Thoracic aorta (tissue), 2 donors: Measurements from ENCODE around the gene SGPP1. TPM values are rescaled to one million over a fixed set of nuclear protein-coding genes. Genes with fewer than 3 reads are reported as not detected.

Experiments used
- ATAC-seq: fragments of 150-250 bp; one replicate; pipeline ENCODE4 v1.8.0; 2017; ENCODE audit warnings: low read depth; ENCODE audit not compliant: insufficient number of reproducible peaks, low FRiP score
- DNase-seq: peaks from one replicate; pipeline ENCODE4 v3.0.0-alpha.2; 2020; ENCODE audit warnings: low spot score
- H3K27ac ChIP-seq, 2 donors: fragments of 200-600 bp; sonication (generic); 1 replicate in 1 of 2; 2 replicates in 1 of 2; pipeline ENCODE4 v1.5.1; 2016; ENCODE audit warnings: mild to moderate bottlenecking in 2 of 2, moderate library complexity in 2 of 2
- H3K27me3 ChIP-seq: fragments of 200-600 bp; sonication (generic); replicated peaks from 2 replicates; pipeline ENCODE4 v1.6.0; 2016; ENCODE audit warnings: mild to moderate bottlenecking; ENCODE audit not compliant: insufficient read depth
- H3K36me3 ChIP-seq: fragments of 200-600 bp; sonication (generic); one replicate; pipeline ENCODE4 v1.5.1; 2016
- H3K4me1 ChIP-seq, 2 donors: fragments of 200-600 bp; sonication (generic); 1 replicate in 1 of 2; 2 replicates in 1 of 2; pipeline versions ENCODE4 v1.5.1 to v1.6.0; 2016; ENCODE audit warnings: low read depth in 2 of 2, mild to moderate bottlenecking in 1 of 2; ENCODE audit not compliant: control insufficient read depth in 1 of 2
- H3K4me3 ChIP-seq: fragments of 200-600 bp; sonication (generic); 2 replicates; pipeline ENCODE4 v1.5.1; 2016; ENCODE audit warnings: mild to moderate bottlenecking
- H3K9me3 ChIP-seq: fragments of 200-600 bp; sonication (generic); 2 replicates; pipeline ENCODE4 v1.5.1; 2016
- CTCF ChIP-seq: fragments of 200-600 bp; sonication (generic); IDR thresholded peaks from one replicate; pipeline ENCODE4 v1.5.1; 2019; ENCODE audit warnings: antibody characterized with exemption
- total RNA-seq, 2 donors: library from RNA; depleted of rRNA; stranded (reverse); fragments of >200 nt; gene quantifications; one replicate each; pipeline versions ENCODE4 v1.1.0 to v1.2.3, GENCODE V29; 2016

Gene SGPP1
- total RNA-seq, 2 donors from 2014 or later: 24.6 to 28.4 TPM

GRCh38 chr14:63689132-63689531, 38.7 kb downstream of the SGPP1 start:
- H3K36me3 ChIP-seq: peaks cover 5% of the 10 kb centered on the region
- no peak for ATAC-seq
- no peak overlapping the region for H3K27ac ChIP-seq
- no peak overlapping the region for H3K4me3 ChIP-seq
- DNase-seq: no peak
- H3K27me3 ChIP-seq: no peaks in the 10 kb centered on the region
- no peaks in the 10 kb centered on the region for H3K9me3 ChIP-seq
- no peaks in the 10 kb centered on the region for H3K4me1 ChIP-seq
- TF ChIP-seq CTCF: no peak

- DNase-seq (no peak), ATAC-seq (no peak)
These were observed 40.9 kb downstream of the SGPP1 start for GRCh38 chr14:63686926-63687325.

GRCh38 chr14:63685401-63685800, 42.5 kb downstream of the SGPP1 start:
- H3K36me3 ChIP-seq: peaks cover 5% of the 10 kb centered on the region
- H3K4me1 ChIP-seq: no peaks in the 10 kb centered on the region
- no peak overlapping the region for H3K27ac ChIP-seq
- ATAC-seq: no peak
- H3K9me3 ChIP-seq: no peaks in the 10 kb centered on the region
- H3K27me3 ChIP-seq: no peaks in the 10 kb centered on the region
- DNase-seq: no peak
- no peak for TF ChIP-seq CTCF
- no peak overlapping the region for H3K4me3 ChIP-seq

More at GRCh38 chr14:63686926-63687325, 40.9 kb downstream of the SGPP1 start:
- Histone ChIP-seq H3K27ac (no peak overlapping the region), H3K36me3 (peaks cover 5% of the 10 kb centered on the region), H3K4me3 (no peak overlapping the region), H3K4me1 (no peaks in the 10 kb centered on the region), H3K27me3 (no peaks in the 10 kb centered on the region), H3K9me3 (no peaks in the 10 kb centered on the region)
- TF ChIP-seq CTCF: no peak

GRCh38 chr14:63682727-63683593, 44.9 kb downstream of the SGPP1 start:
- DNase-seq: no peak
- no peaks in the 10 kb centered on the region for H3K9me3 ChIP-seq
- no peaks in the 10 kb centered on the region for H3K27me3 ChIP-seq

More at GRCh38 chr14:63682727-63683593, 44.9 kb downstream of the SGPP1 start:
- no peak for TF ChIP-seq CTCF
- Histone ChIP-seq H3K36me3 (peaks cover 7% of the 10 kb centered on the region), H3K4me3 (no peak overlapping the region), H3K27ac (no peak overlapping the region), H3K4me1 (no peaks in the 10 kb centered on the region)
- no peak for ATAC-seq
